Measurements from ENCODE around the gene SAA1. TPM values are rescaled to one million over a fixed set of nuclear protein-coding genes. Genes with fewer than 3 reads are reported as not detected.

SAA1 gene
- total and polyA plus RNA-seq, 9 of the 15 experiments (the other 6 are each of a cell fraction or from before 2014, with no cell fraction given), result 6.3 TPM; not detected in 8

DNA sequence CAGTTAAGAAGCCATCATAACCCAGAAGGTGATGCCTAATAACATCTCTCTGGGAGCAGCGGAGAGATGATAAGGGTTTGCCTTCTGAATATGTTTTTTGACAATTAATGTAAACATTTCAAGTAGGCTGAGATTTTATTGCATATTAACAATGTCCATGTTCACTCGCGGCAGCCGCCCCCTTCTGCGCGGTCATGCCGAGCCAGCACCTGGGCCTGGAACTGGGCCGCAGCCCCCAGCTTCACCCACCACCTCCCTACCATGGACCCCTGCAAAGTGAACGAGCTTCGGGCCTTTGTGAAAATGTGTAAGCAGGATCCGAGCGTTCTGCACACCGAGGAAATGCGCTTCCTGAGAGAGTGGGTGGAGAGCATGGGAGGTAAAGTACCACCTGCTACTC lies 4.3 kb upstream of the SAA1 start:
- peaks cover 31 to 43% of the 10 kb centered on the region in 2 experiments; a peak in 4 of 5 replicates for H3K27me3 ChIP-seq (ENCODE audit: control insufficient read depth in 2 of 2, insufficient read depth in 2 of 2, low read length in 2 of 2)
- no peak overlapping the region for H3K27ac ChIP-seq (ENCODE audit: extremely low read depth, low read depth, low read length)
- H3K4me2 ChIP-seq (ENCODE audit: insufficient read depth, low read length), result no peak overlapping the region
- 0 out of 2 replicates have a peak, but pooled peaks cover 2% of the 10 kb centered on the region for H4K20me1 ChIP-seq (replicated peaks; ENCODE audit: control insufficient read depth, insufficient read depth, low read length)
- no peak for DNase-seq (ENCODE audit: extremely low read depth in 1 of 4, low spot score in 3 of 4)
- no peak overlapping the region for H3K4me3 ChIP-seq
- WGBS (ENCODE audit: insufficient coverage, low coverage, missing lambda C conversion rate), result 30% methylated on average over 7 of the region's 14 CpGs
- no peaks in the 10 kb centered on the region for H3K36me3 ChIP-seq (ENCODE audit: control insufficient read depth, insufficient read depth, low read length)
- no peak overlapping the region for H2AFZ ChIP-seq (ENCODE audit: low read depth, low read length)
- no peaks in the 10 kb centered on the region for H3K79me2 ChIP-seq (ENCODE audit: control insufficient read depth, insufficient read depth, low read length)
- H3K4me1 ChIP-seq (replicated peaks in 1 of 2; ENCODE audit: control insufficient read depth in 2 of 2, insufficient read depth in 2 of 2, low read length in 2 of 2), result no peaks in the 10 kb centered on the region
- ChIA-PET CTCF (ENCODE audit: low intra/inter-chr PET ratio) (no interaction called here), POLR2A (no interaction called here)
- in situ Hi-C loops (cut with MboI) (no loop called here), intact Hi-C loops (cut with micrococcal nuclease) (no loop called here)
- no peaks in the 10 kb centered on the region for H3K9me1 ChIP-seq (ENCODE audit: control insufficient read depth, insufficient read depth, low read length)
- no peak for FAIRE-seq
- H3K9ac ChIP-seq (ENCODE audit: insufficient read depth in 1 of 2, low read depth in 2 of 2, low read length in 2 of 2), result no peak overlapping the region
- no peaks in the 10 kb centered on the region for H3K9me3 ChIP-seq (replicated peaks; ENCODE audit: control insufficient read depth, insufficient read depth, low read depth, low read length)
- TF ChIP-seq C11orf30 (IDR thresholded peaks at IDR 0.05; ENCODE audit: low read depth), result no peak
- no peak for TF ChIP-seq GABPB2 (CRISPR knock-in tag; conservative IDR thresholded peaks at IDR 0.05)
- TF ChIP-seq GABPB1 (CRISPR knock-in tag; IDR thresholded peaks at IDR 0.05), result no peak
- no peak for TF ChIP-seq ZBTB12 (CRISPR knock-in tag; IDR thresholded peaks at IDR 0.05)
- TF ChIP-seq TFAM (CRISPR knock-in tag; conservative IDR thresholded peaks at IDR 0.05), result no peak
- no peak for TF ChIP-seq ZNF124 (CRISPR knock-in tag; IDR thresholded peaks at IDR 0.05)
- TF ChIP-seq CBX8 (IDR thresholded peaks at IDR 0.05; ENCODE audit: borderline replicate concordance, extremely low read depth, low read depth, low read length, poor library complexity, severe bottlenecking), result no peak
- TF ChIP-seq SMARCA4 (IDR thresholded peaks at IDR 0.05), result no peak
- TF ChIP-seq ZNF707 (CRISPR knock-in tag; conservative IDR thresholded peaks at IDR 0.05), result no peak
- no peak for TF ChIP-seq ZFP36 (IDR thresholded peaks at IDR 0.05; ENCODE audit: low read depth, low read length, partially characterized antibody)
- TF ChIP-seq NONO (IDR thresholded peaks at IDR 0.05; ENCODE audit: low read depth in 2 of 2, low read length in 1 of 2), result no peak
- TF ChIP-seq MBD2 (IDR thresholded peaks at IDR 0.05; ENCODE audit: borderline replicate concordance, low read depth), result no peak
- no peak for TF ChIP-seq BRCA1 (IDR thresholded peaks at IDR 0.05)
- no peak for TF ChIP-seq BRCA1 (CRISPR knock-in tag; IDR thresholded peaks at IDR 0.05)
- TF ChIP-seq, protein P1, sequence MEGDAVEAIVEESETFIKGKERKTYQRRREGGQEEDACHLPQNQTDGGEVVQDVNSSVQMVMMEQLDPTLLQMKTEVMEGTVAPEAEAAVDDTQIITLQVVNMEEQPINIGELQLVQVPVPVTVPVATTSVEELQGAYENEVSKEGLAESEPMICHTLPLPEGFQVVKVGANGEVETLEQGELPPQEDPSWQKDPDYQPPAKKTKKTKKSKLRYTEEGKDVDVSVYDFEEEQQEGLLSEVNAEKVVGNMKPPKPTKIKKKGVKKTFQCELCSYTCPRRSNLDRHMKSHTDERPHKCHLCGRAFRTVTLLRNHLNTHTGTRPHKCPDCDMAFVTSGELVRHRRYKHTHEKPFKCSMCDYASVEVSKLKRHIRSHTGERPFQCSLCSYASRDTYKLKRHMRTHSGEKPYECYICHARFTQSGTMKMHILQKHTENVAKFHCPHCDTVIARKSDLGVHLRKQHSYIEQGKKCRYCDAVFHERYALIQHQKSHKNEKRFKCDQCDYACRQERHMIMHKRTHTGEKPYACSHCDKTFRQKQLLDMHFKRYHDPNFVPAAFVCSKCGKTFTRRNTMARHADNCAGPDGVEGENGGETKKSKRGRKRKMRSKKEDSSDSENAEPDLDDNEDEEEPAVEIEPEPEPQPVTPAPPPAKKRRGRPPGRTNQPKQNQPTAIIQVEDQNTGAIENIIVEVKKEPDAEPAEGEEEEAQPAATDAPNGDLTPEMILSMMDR (IDR thresholded peaks at IDR 0.05 in 2 of 3, conservative IDR thresholded peaks at IDR 0.05 in 1 of 3; ENCODE audit: insufficient read depth in 2 of 3, low read depth in 1 of 3, low read length in 3 of 3), result no peak
- TF ChIP-seq SMAD4 (CRISPR knock-in tag; conservative IDR thresholded peaks at IDR 0.05), result no peak
- TF ChIP-seq SIN3B (IDR thresholded peaks at IDR 0.05; ENCODE audit: low read depth), result no peak
- TF ChIP-seq HDGF (IDR thresholded peaks at IDR 0.05), result no peak
- TF ChIP-seq, protein P2, sequence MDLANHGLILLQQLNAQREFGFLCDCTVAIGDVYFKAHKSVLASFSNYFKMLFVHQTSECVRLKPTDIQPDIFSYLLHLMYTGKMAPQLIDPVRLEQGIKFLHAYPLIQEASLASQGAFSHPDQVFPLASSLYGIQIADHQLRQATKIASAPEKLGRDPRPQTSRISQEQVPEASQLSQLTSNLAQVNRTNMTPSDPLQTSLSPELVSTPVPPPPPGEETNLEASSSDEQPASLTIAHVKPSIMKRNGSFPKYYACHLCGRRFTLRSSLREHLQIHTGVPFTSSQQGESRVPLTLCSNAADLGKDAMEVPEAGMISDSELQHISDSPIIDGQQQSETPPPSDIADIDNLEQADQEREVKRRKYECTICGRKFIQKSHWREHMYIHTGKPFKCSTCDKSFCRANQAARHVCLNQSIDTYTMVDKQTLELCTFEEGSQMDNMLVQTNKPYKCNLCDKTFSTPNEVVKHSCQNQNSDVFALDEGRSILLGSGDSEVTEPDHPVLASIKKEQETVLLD (IDR thresholded peaks at IDR 0.05), result no peak
- no TSS peak for BruUV-seq (replicated peaks)
- ATAC-seq, result no peak

Measured in K562 (cell line).